Lung microvascular endothelial cell (primary cell): Measurements from ENCODE around the gene SLC17A6. TPM values are rescaled to one million over a fixed set of nuclear protein-coding genes. Genes with fewer than 3 reads are reported as not detected.
A peak's percentile ranks its signal among the peaks of the same experiment; 100 is the strongest.

Experiments
- DNase-seq, 2 donors: peaks; one replicate each; pipeline versions ENCODE4 v3.0.0 to v3.0.0-alpha.2; 2010; ENCODE audit warnings: low read depth in 2 of 2
- total RNA-seq: library from RNA; depleted of rRNA; stranded (reverse); fragments of >200 nt; gene quantifications from 2 replicates; pipeline ENCODE4 v1.2.1, GENCODE V29; 2014

SLC17A6 gene
- not detected in 2 replicates for total RNA-seq

DNA sequence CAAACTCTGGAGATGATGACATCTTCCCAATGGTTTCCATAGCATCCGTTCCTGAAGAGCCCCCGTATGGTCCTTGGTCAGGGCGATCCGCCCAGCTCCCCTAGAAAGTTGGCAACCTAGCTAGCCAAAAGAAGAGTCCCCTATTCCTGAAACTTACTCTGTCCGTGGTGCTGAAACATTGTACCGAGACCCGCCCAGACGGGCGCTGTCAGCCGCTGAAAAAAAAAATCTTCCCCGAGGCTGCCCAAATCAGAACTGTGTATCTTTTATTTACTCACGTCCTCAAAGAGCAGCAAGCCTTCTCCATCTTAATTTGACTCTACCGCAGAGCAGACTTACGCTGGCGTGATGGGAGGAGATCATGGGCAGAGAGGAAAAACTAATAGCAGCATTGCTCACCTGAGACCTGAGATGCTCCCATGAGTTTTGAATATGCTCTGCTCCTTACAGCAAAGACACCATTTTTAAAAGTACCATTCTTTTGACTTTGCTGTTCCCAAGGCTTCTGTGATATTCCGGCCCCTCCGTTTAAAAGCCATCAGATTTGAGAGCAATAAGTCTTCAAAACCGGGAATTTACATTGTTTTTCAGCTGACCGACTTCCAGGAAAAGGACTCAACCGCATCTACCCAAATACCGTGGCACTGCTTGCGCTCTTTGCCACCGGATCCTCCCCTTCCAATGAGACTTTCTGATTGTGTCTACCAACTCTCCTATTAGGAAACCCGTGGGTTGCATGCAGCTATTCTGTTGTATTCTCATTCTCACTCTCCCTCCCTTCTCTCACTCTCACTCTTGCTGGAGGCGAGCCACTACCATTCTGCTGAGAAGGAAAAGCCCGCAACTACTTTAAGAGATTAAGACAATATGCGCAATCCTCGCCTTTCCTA lies at the start of gene SLC17A6:
SLC17A6 (plus strand) TSS at position 786 of the 890 bp plus-strand sequence. CDS start 153 bp downstream, outside the sequence.
- peak; percentile 30 to 33 for DNase-seq

DNA sequence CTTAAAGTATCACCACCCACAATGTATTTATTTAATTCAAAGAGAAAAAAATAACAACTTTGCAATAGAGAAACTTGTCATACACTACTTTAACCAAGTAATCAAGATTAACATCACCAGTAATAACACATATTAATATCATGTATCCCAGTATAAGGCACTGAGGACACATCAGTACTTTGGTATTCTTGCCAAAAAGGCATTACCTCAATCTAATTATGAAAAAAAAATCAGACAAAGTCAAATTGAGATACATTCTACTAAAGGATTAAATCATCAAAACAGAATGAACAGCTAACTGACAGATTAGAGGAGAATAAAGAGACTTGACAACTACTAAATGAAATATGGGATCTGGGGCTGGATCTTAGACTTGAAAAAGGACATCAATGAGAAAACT lies 35.8 kb upstream of the SLC17A6 start:
- DNase-seq, result no peak

DNA sequence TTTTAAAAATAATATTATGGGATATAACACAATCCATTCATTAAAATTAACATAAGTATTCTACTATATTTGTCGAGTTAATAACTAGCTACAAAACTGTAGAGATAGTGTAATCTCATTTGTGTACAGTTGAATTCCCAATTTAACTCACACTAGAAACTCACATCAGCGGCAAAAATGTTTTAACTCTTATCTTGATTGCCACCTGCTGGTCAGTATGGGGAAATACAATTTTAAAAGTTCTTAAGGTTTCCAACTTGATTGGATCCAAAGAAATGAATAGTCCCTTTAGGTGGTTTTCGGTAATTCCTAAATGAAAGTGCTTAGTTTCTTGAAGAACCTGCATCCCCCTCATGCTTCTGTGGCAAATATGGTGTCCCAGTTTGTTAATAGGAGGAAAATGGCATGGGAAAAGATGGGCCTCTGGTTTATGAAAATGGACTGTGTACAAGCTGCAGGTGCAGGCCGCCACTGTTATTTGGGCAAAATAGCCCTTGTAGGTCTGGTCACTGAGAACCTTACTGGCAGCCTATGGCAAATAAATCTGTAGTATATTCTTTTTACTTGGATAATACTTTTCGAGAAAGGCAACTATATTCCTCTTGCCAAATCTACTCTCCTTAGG lies 33.7 kb upstream of the SLC17A6 start:
- DNase-seq, result peak; percentile 43 to 46

DNA sequence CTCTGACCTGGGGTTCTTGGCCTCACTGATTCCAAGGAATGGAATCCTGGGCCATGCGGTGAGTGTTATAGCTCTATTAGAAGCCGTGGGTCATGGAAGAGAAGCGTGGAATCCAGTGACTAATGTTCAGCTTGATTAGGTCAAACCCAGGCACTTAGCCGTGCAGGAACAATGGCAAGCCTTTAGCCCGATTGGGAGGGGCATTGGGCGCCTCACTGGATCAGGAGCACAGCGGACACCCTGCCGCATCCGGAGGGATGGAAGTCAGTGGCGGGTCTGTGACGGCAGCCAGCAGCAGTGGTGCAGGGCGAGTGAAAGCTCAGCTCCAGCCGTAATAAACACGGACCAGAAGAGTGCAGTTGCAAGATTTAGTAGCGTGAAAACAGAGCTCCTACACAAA lies 20.5 kb upstream of the SLC17A6 start:
- no peak for DNase-seq

DNA sequence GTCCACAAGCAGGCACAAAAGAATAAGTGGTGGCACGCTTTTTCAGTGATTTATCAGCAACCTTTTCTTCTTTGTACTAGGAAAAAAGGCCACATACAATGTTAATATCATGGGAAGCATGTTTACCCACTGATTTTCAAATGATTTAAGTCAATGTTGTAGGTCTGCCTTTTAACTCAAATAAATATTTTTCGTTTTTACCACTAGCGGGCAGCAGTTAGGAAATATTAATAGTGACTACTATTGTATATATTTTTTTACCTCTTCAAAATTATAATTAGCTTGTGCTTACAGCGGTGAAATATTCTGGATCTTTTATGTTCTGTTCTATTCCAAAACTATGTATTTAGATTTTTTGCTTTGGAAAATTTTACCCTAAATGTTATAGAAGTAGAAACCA lies 6.4 kb upstream of the SLC17A6 start:
- DNase-seq, result no peak

DNA sequence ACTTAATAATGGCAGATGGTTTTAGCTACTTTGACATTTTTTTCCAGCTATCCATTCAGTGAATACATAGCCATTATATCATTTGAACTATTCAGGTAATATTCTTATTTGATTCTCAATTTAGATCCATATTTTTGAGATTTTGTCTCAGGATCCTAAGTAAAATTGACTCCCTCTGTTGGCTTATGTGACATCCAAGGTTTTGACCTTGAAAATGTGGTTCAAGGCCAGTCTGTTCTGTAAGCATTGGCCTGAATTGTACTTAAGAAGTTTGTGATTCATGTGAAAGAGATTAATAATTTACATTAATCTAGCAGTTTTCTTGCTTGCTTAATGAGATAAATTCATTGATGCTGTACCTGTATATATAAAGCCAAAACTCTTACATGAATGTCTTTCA lies 1.6 kb upstream of the SLC17A6 start:
- DNase-seq, result no peak

DNA sequence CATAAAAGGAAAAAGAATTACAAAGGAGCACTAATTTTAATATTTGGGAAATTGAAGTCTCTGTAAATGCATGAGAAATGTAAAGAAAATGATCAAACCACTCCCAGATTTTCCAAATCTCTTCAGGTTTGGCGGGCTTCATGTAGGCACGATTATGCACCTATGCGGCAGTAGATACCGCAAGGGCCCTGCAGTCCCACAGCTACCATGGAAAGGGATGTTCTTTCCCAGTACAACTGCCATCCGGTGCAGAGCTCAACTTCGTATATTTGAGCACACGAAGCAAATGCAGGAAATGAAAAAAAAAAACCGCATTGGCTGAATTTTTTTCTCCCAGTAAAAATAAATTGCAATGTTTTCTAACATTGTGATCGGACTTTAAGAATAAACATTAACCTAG lies 1.4 kb downstream of the SLC17A6 start:
- no peak for DNase-seq

DNA sequence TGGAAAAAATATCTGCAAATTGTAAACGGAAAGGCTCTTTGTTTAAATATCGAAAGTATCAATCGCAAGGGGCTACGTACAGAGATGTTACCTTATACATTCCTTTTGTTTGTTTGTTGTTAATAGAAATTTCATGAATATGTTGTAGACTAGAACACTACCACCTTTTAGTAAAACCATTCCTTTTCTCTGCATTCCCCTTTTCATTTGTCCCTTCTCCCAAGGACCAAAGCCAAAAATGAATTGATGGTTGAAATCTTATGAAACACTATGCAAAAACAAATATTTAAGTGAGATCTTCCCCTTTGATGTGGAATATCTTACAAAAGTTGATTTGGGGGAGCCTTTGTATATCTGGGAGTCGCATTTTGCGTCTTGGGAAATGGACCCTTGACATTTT lies 2.1 kb downstream of the SLC17A6 start:
- DNase-seq, result no peak

DNA sequence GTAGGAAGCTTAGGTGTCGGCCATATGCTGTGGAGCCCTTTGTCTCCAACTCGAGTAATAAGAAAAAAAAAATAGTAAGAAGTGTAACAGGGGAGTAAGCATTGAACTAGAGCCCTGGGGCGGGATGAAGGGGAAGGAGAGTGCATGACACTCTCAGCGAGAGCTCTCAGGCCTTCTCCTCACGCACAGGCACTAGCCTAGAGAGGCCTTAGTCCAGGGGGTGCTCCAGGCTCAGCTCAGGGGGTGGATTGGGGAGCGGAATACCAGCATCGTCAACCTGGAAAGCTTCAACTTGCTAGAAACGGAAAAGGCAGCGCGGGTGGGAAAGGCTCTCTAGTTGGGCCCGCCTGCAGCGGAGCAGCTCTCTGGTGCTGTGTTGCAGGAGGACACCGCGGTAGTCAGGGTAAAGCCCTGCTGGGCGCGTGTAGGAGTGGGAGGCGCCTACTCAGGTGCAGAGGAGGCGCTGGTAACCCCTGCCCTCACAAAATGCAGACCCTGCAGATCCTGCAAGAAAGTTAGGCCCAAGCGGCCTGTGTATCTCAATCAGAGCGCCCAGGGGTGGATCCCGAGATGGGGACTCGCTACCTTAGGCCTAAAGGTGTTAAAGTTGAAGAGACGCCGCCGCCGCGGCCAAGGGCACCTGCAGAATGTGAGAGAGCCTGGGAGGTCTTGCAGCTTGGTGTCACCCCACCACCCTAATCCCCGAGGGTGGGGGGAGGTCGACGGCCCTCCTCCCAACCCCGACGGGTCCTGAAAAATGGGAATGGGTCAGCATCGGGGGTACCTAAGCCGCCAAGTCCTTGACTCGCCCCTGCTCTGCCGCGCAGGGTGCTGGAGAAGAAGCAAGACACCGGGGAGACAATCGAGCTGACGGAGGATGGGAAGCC lies 2.8 kb downstream of the SLC17A6 start:
- no peak for DNase-seq

DNA sequence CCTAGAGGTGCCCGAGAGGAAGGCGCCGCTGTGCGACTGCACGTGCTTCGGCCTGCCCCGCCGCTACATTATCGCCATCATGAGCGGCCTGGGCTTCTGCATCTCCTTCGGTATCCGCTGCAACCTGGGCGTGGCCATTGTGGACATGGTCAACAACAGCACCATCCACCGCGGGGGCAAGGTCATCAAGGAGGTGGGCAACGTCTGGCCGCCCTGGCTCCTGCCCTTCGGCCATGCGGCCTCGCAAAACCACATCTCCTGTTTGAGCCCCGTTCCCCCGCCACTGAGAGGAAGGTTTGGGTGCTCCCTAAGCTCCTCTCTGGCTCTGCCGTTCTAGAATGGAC lies 3.4 kb downstream of the SLC17A6 start:
- DNase-seq, result no peak

DNA sequence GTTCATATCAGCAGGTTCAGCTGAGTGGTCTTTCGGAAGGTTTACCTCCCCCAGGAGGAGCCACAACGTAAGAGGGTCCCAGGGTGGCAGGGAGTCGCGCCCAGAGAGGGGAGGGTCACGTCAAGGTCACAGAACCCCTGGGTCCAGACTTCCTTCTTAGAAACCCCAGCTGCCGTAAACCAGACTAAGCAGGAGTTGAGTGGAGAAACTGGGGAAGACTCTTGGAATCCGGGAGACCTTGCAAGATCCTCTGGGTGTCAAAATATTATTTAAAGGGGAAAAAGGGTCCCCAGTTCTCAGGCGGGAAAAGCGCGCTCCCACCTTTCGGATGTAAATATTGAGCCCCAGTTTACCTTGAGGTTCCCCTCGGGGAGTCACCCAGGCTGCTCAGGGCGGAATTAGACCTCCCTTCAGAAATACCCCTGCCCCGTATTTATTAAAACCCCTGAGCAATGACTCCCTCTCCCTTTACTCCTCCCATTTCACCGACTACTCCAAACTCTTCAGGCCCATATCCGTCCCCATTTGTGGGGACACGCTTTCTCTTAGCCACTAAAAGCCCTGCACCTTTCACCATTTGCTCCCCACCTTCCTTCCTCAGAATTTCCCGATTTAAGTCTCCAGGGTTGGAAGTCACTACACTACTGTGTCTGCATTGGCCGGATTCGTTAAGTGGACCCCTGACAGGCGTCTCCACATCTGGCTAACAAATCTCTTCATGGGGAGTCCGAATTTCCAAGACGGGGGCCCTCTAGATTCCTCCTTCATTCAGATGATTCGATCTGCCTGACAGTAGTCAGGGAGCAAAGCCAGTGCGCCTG lies 4.2 kb downstream of the SLC17A6 start:
- DNase-seq, result no peak

DNA sequence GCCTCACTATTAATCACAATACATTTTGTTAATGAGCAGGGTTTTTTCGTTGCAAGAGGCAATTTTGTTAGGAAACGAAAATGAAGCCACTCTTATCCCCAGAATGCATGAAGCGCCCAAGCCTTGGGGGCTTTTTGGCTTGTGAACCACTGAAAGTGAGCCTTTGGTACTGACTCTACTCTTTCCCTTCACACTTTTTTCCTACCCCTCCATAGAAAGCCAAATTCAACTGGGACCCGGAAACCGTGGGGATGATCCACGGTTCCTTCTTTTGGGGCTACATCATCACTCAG lies 4.8 kb downstream of the SLC17A6 start:
- DNase-seq, result no peak

DNA sequence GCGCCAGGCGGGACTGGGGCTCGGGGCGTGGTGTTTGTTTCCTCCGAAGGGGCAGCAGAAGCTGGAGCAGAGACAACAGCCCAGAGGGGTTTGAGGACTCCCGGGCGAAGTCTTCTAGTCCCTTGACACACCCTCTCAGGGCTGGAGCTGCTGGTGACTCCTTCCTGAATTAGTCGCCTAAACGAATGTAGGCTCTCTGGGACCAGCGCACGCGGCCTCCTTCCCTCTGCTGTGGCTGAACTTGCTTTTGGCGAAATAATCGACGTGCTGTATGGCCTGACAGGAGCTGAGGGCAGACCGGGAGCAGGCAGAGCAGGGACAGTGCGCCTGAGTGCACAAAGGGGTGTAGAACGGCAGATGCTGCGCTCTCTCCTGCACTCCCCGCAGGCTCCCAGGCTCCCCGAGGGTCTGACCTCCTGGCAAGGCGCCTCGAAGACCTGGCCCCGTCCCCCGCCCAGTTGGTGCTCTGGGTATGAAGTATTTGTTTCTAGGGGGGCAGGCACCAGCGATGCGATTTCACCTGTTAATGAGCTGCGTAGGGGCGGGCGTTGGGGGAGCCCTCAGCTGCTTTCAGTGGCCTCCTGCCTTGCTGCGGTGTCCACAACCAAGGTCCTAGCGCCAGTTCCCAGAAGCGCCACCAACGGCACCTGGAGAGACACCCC lies 5.3 kb downstream of the SLC17A6 start:
- DNase-seq, result no peak

DNA sequence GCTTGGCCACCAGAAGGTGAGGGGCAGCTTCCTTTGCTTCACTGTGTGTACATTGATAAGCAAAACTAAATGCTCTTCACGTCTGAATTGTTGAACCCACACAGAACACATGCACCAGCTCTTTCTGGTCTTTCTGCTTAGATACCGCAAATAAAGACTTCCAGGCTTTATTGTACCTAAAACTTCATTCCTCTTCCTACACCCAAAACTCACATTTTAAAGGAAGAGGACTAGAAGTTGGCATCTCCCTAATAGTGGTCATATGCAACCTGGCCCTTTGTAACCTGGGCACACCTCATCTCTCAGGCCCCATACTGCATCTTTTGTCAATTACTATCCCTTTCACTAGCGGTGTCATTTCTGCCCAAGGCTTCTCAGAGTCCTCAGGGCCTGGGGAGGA lies 5.9 kb downstream of the SLC17A6 start:
- DNase-seq, result no peak

DNA sequence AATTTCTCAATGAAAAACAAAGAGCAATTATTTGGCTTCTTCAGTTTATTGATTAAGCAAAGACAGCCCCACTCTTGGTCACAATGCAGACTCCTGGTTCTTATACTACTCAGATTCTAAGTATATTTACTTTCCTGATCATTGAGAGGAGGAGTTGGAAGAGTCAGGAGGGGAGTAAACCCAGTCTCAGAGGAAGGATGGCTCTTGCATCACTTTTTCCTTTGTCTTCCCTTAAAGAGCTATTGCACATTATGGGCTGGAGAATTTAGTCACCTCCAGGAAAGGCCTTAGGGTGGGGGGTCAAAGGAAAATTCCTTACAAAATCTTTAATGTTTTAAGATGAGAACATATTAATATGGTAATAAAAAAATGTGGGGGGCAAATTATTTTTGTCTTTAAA lies 8.1 kb downstream of the SLC17A6 start:
- no peak for DNase-seq

DNA sequence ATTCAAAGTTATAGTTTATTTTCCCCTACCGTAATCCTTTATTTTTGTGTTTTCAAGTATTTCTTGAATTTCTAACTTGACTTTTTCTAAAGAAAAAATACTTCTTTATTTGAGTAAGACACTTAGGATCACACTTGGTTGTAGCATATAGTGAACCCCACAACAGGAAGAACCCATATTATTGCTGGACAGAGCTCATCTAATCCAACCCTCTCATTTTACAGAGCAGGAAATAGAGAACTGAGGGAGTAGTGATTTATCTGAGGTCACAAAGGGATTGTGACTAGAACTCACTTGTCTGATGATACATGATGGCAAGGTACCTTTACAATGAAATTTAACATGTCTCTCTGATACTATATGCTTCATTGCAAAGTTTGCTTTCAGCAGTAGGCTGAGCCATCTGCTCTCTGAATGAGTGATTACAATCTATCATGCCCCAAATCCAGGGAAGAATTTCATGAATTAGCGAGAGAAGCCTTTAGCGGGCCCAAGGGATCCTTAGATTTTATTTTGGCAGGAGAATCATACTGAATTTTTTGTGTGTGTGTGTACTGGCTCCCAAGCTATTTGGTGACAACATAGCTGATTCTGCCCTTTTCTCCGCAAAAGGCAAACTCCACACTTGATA lies 9.8 kb downstream of the SLC17A6 start:
- no peak for DNase-seq

DNA sequence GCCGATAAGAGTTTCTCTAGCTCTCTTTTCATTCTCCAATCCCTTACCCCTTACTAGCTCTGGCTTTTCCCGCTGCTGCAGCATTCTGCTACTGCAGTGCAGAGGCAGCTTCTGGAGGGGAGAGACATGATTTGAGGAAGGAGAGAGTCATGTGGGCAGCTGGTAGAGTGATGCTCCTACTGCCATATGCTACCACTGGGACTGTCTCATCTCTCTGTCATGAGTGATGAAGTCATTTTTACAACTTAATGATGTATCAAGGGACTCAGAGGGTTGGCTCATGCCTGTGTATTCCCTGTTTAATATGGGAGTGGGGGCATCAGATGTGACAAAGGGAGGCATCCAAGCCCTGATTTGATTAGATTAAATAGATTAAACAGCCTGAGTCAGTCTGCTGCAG lies 11.3 kb downstream of the SLC17A6 start:
- DNase-seq, result no peak

DNA sequence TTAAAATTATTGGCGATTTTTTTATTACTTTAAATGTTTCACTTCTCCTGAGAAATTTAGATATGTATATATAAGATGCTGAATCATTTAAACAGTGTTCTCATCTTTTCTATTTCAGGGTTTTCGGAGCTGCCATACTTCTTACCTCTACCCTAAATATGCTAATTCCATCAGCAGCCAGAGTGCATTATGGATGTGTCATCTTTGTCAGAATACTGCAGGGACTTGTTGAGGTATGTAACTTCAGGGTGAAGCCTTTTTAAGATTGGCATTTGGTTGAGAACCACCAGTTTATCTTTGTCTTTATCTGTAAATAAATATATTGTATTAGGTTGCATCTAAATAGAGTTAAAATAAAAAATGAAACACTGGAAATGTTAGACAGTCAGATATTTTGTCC lies 21.1 kb downstream of the SLC17A6 start:
- DNase-seq, result no peak

DNA sequence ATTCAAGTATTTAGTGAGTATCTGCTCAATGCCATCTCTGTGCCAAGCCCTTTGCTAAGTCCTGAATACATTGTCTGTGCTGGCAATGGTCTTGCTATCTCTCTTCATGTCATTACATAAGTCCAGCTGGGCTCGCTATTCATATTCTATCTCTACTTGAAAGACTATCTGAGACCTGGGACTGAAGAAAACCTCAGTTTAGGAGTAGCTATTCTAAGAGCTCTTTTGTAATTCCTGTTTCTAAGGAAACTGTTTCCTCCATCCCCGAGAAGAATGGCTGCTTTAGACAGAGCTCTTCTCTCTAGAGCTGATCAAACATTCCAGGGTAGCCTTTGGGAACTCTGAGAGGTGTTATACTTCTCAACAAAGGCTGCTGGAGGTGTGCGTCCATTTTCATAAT lies 33.0 kb downstream of the SLC17A6 start:
- DNase-seq, result no peak

DNA sequence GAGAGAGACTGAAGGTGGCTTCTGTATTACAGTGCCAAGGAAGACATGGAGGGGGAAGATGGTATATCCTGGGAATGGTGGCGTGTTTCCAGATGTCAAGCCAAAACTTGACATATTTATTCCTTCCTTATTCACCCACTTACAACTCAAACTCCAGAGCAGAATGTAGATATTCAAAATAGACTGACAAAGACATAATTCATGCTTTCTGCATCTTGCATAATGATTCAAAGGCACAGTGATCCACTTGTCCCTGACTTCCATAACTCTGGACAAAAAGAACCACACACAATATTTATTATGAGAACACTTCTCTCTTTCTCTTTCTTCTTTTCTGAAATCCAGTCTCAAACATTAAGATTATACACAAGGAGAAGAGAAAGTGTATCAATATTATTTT lies 48.9 kb downstream of the SLC17A6 start:
- no peak for DNase-seq
